Panc1 (cell line): Measurements from ENCODE around the gene AEBP1.

Experiments used
- POLR2AphosphoS5 ChIP-seq: IDR thresholded peaks from 2 replicates; pipeline ENCODE4 v1.6.1; 2012; ENCODE audit warnings: mild to moderate bottlenecking, low read depth, low read length, moderate library complexity
- REST ChIP-seq, 2 experiments: IDR thresholded peaks; 2 replicates each; pipeline ENCODE4 v1.6.1; 2011 to 2012; ENCODE audit warnings: low read depth in 2 of 2, control low read depth in 1 of 2, low read length in 1 of 2, mild to moderate bottlenecking in 1 of 2, moderate library complexity in 1 of 2; ENCODE audit not compliant: insufficient read depth in 1 of 2
- SIN3A ChIP-seq: IDR thresholded peaks from 2 replicates; pipeline ENCODE4 v1.6.1; 2012; ENCODE audit warnings: low read depth, mild to moderate bottlenecking, low read length, moderate library complexity, borderline replicate concordance; ENCODE audit not compliant: insufficient read depth
- TCF7L2 ChIP-seq: IDR thresholded peaks from 2 replicates; pipeline ENCODE4 v1.6.1; 2011; ENCODE audit warnings: mild to moderate bottlenecking, low read depth, low read length, inconsistent platforms
- TF ChIP-seq, protein P1 (sequence below): fragments of 450-650 bp; IDR thresholded peaks from 2 replicates; pipeline ENCODE4 v1.5.1; 2017; ENCODE audit warnings: mild to moderate bottlenecking

DNA sequence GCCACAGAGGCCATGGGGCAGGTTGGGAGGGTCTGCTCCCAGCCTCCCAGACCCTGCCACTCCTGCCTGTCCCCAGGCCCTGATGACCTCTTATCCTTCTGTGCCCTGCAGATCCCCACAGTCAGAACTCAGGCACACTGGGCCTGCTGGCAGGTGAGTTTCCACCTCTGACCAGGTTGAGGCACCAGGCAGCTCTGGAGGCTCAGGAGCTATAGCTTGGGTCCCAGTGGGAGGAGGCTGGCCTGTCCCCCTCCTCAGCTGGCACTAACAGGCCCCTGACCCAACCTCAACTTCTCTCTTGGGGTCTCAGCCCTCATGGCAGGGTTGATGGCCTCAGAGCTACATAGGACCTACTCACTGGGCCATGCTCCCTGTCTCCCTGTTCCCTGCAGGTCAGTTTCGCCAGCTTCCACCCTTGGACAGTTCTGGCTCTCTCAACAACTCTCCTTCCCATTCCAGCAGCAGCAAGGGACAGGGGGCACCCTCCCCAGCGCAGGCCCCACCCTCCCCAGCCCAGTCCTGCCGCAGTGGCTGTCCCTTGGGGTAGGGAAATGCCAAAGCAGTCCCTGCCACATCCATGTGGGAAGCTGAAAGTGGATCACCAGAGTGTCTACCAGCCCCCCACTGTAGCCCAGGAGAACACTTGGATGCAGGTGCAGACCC, 2.7 kb upstream of the AEBP1 start:
- TF ChIP-seq, protein P1, sequence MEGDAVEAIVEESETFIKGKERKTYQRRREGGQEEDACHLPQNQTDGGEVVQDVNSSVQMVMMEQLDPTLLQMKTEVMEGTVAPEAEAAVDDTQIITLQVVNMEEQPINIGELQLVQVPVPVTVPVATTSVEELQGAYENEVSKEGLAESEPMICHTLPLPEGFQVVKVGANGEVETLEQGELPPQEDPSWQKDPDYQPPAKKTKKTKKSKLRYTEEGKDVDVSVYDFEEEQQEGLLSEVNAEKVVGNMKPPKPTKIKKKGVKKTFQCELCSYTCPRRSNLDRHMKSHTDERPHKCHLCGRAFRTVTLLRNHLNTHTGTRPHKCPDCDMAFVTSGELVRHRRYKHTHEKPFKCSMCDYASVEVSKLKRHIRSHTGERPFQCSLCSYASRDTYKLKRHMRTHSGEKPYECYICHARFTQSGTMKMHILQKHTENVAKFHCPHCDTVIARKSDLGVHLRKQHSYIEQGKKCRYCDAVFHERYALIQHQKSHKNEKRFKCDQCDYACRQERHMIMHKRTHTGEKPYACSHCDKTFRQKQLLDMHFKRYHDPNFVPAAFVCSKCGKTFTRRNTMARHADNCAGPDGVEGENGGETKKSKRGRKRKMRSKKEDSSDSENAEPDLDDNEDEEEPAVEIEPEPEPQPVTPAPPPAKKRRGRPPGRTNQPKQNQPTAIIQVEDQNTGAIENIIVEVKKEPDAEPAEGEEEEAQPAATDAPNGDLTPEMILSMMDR, result no peak
- TF ChIP-seq POLR2AphosphoS5, result no peak
- no peak for TF ChIP-seq SIN3A
- no peak for TF ChIP-seq REST (IDR thresholded peaks at IDR 0.05; ENCODE audit: insufficient read depth in 1 of 2, low read depth in 2 of 2, low read length in 1 of 2)
- TF ChIP-seq TCF7L2, result no peak
